H1 (cell line): Measurements from ENCODE around the gene HDAC3. TPM values are rescaled to one million over a fixed set of nuclear protein-coding genes. Genes with fewer than 3 reads are reported as not detected.

Experiments used
- CTCF ChIA-PET: fragments of 300-600 bp; sonication (Branson Sonifier 250); formaldehyde crosslinking; loops from one replicate; lab custom pipeline; 2021; ENCODE audit not compliant: partially characterized antibody; lab: Charles Lee
- POLR2A ChIA-PET: fragments of 300-600 bp; sonication (Branson Sonifier 250); formaldehyde crosslinking; loops from one replicate; lab custom pipeline; 2021; ENCODE audit warnings: inconsistent platforms; ENCODE audit not compliant: partially characterized antibody; lab: Charles Lee
- DNase-seq, 2 experiments: peaks; one replicate each; pipeline versions ENCODE4 v3.0.0 to v3.0.0-alpha.2; 2010 to 2022; ENCODE audit warnings: low spot score in 2 of 2, low read depth in 1 of 2, mixed read lengths in 1 of 2
- FAIRE-seq: peaks from 2 replicates; lab custom pipeline; 2011; peaks lifted over from hg19 to GRCh38; lab: Jason Lieb, UNC
- H2AFZ ChIP-seq: 2 replicates; pipeline ENCODE4 v1.8.1; 2012; ENCODE audit warnings: low read length, inconsistent platforms
- H2AK5ac ChIP-seq: 2 replicates; pipeline ENCODE4 v1.6.1; 2013; ENCODE audit warnings: low read depth, low read length
- H2BK120ac ChIP-seq: replicated peaks from 2 replicates; pipeline ENCODE3; 2013; ENCODE audit warnings: low read depth, low read length, inconsistent platforms
- H2BK12ac ChIP-seq: 2 replicates; pipeline ENCODE4 v1.6.1; 2013; ENCODE audit warnings: low read depth, low read length
- H2BK15ac ChIP-seq: 2 replicates; pipeline ENCODE4 v1.6.1; 2013; ENCODE audit warnings: low read length
- H2BK20ac ChIP-seq: 2 replicates; pipeline ENCODE4 v1.6.1; 2013; ENCODE audit warnings: low read length
- H2BK5ac ChIP-seq: 2 replicates; pipeline ENCODE4 v1.6.1; 2013; ENCODE audit warnings: low read depth, low read length
- H3K14ac ChIP-seq: 2 replicates; pipeline ENCODE4 v1.6.1; 2013; ENCODE audit warnings: inconsistent platforms; ENCODE audit not compliant: insufficient read length
- H3K18ac ChIP-seq: 2 replicates; pipeline ENCODE4 v1.6.1; 2013; ENCODE audit warnings: low read length; ENCODE audit errors: extremely low read depth
- H3K23ac ChIP-seq: 2 replicates; pipeline ENCODE4 v1.6.1; 2013; ENCODE audit warnings: inconsistent platforms; ENCODE audit not compliant: insufficient read length
- H3K23me2 ChIP-seq: 2 replicates; pipeline ENCODE4 v1.6.1; 2013; ENCODE audit warnings: low read depth, low read length
- H3K27ac ChIP-seq: 2 replicates; pipeline ENCODE4 v1.6.1; 2011; ENCODE audit warnings: low read depth, low read length, inconsistent platforms
- H3K27me3 ChIP-seq, 4 experiments: replicated peaks in 1 of 4; 1 replicate in 1 of 4; 2 replicates in 3 of 4; pipeline versions ENCODE4 v1.6.1 to v1.8.1; 2011 to 2013; ENCODE audit warnings: low read length in 3 of 4, mild to moderate bottlenecking in 3 of 4, inconsistent platforms in 2 of 4, mixed read lengths in 2 of 4, moderate library complexity in 1 of 4; ENCODE audit not compliant: control insufficient read depth in 3 of 4, insufficient read depth in 3 of 4; ENCODE audit errors: extremely low read depth in 1 of 4
- H3K36me3 ChIP-seq, 4 experiments: 2 replicates each; pipeline versions ENCODE4 v1.6.1 to v1.8.1; 2011 to 2013; ENCODE audit warnings: mild to moderate bottlenecking in 4 of 4, low read length in 3 of 4, moderate library complexity in 2 of 4, control low read depth in 1 of 4, inconsistent platforms in 1 of 4; ENCODE audit not compliant: insufficient read depth in 4 of 4, control insufficient read depth in 2 of 4
- H3K4ac ChIP-seq: replicated peaks from 2 replicates; pipeline ENCODE3; 2013; ENCODE audit warnings: low read length, low read depth, mixed read lengths, inconsistent platforms; ENCODE audit not compliant: insufficient read length
- H3K4me1 ChIP-seq, 4 experiments: replicated peaks in 1 of 4; 1 replicate in 1 of 4; 2 replicates in 3 of 4; pipeline versions ENCODE4 v1.6.1 to v1.8.1; 2011 to 2013; ENCODE audit warnings: low read length in 3 of 4, inconsistent platforms in 2 of 4, mixed read lengths in 1 of 4; ENCODE audit not compliant: insufficient read depth in 4 of 4, control insufficient read depth in 3 of 4
- H3K4me2 ChIP-seq, 2 experiments: 2 replicates each; pipeline versions ENCODE4 v1.6.1 to v1.8.1; 2011 to 2013; ENCODE audit warnings: low read depth in 2 of 2, low read length in 2 of 2, control low read depth in 1 of 2, inconsistent platforms in 1 of 2, mild to moderate bottlenecking in 1 of 2; ENCODE audit not compliant: insufficient read depth in 1 of 2
- H3K4me3 ChIP-seq, 4 experiments: fragments of 200-600, 300-600 bp in 1 of 4; sonication (generic), shearing (Covaris generic), sonication (Bioruptor Twin) in 1 of 4; 2 replicates each; pipeline versions ENCODE4 v1.5.1 to v1.8.1; 2011 to 2016; ENCODE audit warnings: low read length in 4 of 4, low read depth in 3 of 4, control low read depth in 2 of 4, inconsistent platforms in 2 of 4, mild to moderate bottlenecking in 2 of 4, mixed read lengths in 1 of 4, moderate library complexity in 1 of 4; ENCODE audit not compliant: insufficient read depth in 2 of 4; ENCODE audit errors: extremely low read depth in 1 of 4
- H3K56ac ChIP-seq: replicated peaks from 2 replicates; pipeline ENCODE3; 2013; ENCODE audit warnings: low read depth, mild to moderate bottlenecking, mixed read lengths, low read length, inconsistent platforms; ENCODE audit not compliant: insufficient read length
- H3K79me1 ChIP-seq: 2 replicates; pipeline ENCODE4 v1.6.1; 2013; ENCODE audit warnings: low read depth, low read length, control low read depth
- H3K79me2 ChIP-seq, 2 experiments: 2 replicates each; pipeline versions ENCODE4 v1.6.1 to v1.8.1; 2012 to 2013; ENCODE audit warnings: low read length in 2 of 2, mild to moderate bottlenecking in 2 of 2, inconsistent platforms in 1 of 2; ENCODE audit not compliant: insufficient read depth in 2 of 2, control insufficient read depth in 1 of 2
- H3K9ac ChIP-seq, 4 experiments: replicated peaks in 1 of 4; 1 replicate in 1 of 4; 2 replicates in 3 of 4; pipeline versions ENCODE4 v1.6.1 to v1.8.1; 2011 to 2013; ENCODE audit warnings: low read depth in 3 of 4, low read length in 3 of 4, control low read depth in 2 of 4, mild to moderate bottlenecking in 2 of 4, moderate library complexity in 2 of 4, inconsistent platforms in 1 of 4; ENCODE audit errors: extremely low read depth in 1 of 4
- H3K9me3 ChIP-seq, 2 experiments: 2 replicates each; pipeline versions ENCODE4 v1.6.1 to v1.8.1; 2012 to 2013; ENCODE audit warnings: mild to moderate bottlenecking in 2 of 2, moderate library complexity in 2 of 2, control low read depth in 1 of 2, inconsistent platforms in 1 of 2, low read depth in 1 of 2, low read length in 1 of 2, mixed read lengths in 1 of 2; ENCODE audit not compliant: insufficient read depth in 2 of 2
- H4K20me1 ChIP-seq, 2 experiments: replicated peaks in 1 of 2; 2 replicates each; pipeline versions ENCODE3 to v1.8.1; 2011 to 2013; ENCODE audit warnings: inconsistent platforms in 2 of 2, low read length in 2 of 2, mild to moderate bottlenecking in 1 of 2; ENCODE audit not compliant: insufficient read depth in 2 of 2, control insufficient read depth in 1 of 2
- H4K5ac ChIP-seq: 2 replicates; pipeline ENCODE4 v1.6.1; 2013; ENCODE audit warnings: low read length, low read depth, mixed read lengths, inconsistent platforms; ENCODE audit not compliant: insufficient read length
- H4K8ac ChIP-seq: 2 replicates; pipeline ENCODE4 v1.8.0; 2013; ENCODE audit warnings: mild to moderate bottlenecking, moderate library complexity, low read length, inconsistent platforms; ENCODE audit not compliant: insufficient read depth; ENCODE audit errors: extremely low read depth
- H4K91ac ChIP-seq: replicated peaks from 2 replicates; pipeline ENCODE3; 2013; ENCODE audit warnings: low read length, mixed read lengths, inconsistent platforms; ENCODE audit not compliant: insufficient read length
- ASH2L ChIP-seq: fragments of 200-600, 300-600 bp; sonication (generic); IDR thresholded peaks from one replicate; pipeline ENCODE4 v1.7.1; 2017; ENCODE audit warnings: low read length
- E2F6 ChIP-seq: IDR thresholded peaks from 2 replicates; pipeline ENCODE4 v1.6.1; 2012; ENCODE audit warnings: inconsistent platforms
- JUN ChIP-seq: IDR thresholded peaks from 2 replicates; pipeline ENCODE4 v1.6.1; 2011; ENCODE audit warnings: low read depth, mild to moderate bottlenecking, improper control_type of control experiment, low read length
- MAX ChIP-seq: IDR thresholded peaks from 2 replicates; pipeline ENCODE4 v1.6.1; 2012; ENCODE audit warnings: inconsistent platforms
- PHF8 ChIP-seq: fragments of 200-600 bp; sonication (generic); conservative IDR thresholded peaks from 2 replicates; pipeline ENCODE4 v1.7.1; 2012; ENCODE audit warnings: low read depth, mild to moderate bottlenecking, inconsistent platforms, low read length, moderate library complexity
- RXRA ChIP-seq: IDR thresholded peaks from 2 replicates; pipeline ENCODE4 v1.6.1; 2011; ENCODE audit warnings: low read depth, mild to moderate bottlenecking, low read length, moderate library complexity; ENCODE audit not compliant: insufficient read depth
- SUZ12 ChIP-seq: fragments of 200-600 bp; sonication (generic); IDR thresholded peaks from 2 replicates; pipeline ENCODE4 v1.6.1; 2012; ENCODE audit warnings: mild to moderate bottlenecking, inconsistent platforms, low read length, moderate library complexity, mixed read lengths
- TAF1 ChIP-seq: IDR thresholded peaks from 2 replicates; pipeline ENCODE4 v1.6.1; 2011; ENCODE audit warnings: mild to moderate bottlenecking, low read depth, low read length
- TBP ChIP-seq: IDR thresholded peaks from 2 replicates; pipeline ENCODE4 v1.6.1; 2011; ENCODE audit warnings: low read depth, low read length, improper control_type of control experiment
- WGBS, 2 experiments: shearing (Covaris generic) in 1 of 2; methylation state at CpG; one replicate each; pipeline versions ENCODE4 v1.1.6 to v1.1.7; 2013 to 2015; ENCODE audit warnings: low lambda C conversion rate in 2 of 2, mixed read lengths in 2 of 2, inconsistent platforms in 1 of 2, low coverage in 1 of 2, missing lambda C conversion rate in 1 of 2; ENCODE audit not compliant: insufficient replicate concordance in 2 of 2, insufficient coverage in 1 of 2, insufficient read length in 1 of 2; ENCODE audit errors: extremely low coverage in 1 of 2, missing lambda C conversion rate in 1 of 2; 5-methylcytosine and 5-hydroxymethylcytosine counted together
- polyA plus RNA-seq, 7 experiments: library from polyadenylated mRNA; depleted of rRNA in 3 of 7; stranded (reverse) in 5 of 7; unstranded in 2 of 7; fragments of >200 nt in 5 of 7; fragments of 200-250 nt in 2 of 7; gene quantifications; 1 replicate in 5 of 7; 2 replicates in 1 of 7; 4 replicates in 1 of 7; pipeline versions ENCODE4 v1.2.1 to v1.2.3, GENCODE V29; 2011 to 2013; ENCODE audit warnings: missing spikeins in 2 of 7, mixed read lengths in 2 of 7
- total RNA-seq: library from RNA; stranded (reverse); fragmentation: NEBNext Ultra II Directional; extraction: Animal tissue kit (Norgen Biotek cat#: 25700); gene quantifications from 2 replicates; pipeline ENCODE4 v1.2.1, GENCODE V29; 2021

The HDAC3 gene
- total and polyA plus RNA-seq, 2 of the 8 experiments (the other 6 are each of a cell fraction or from before 2014, with no cell fraction given) = 99.0 to 120 TPM

GRCh38 chr5:141681695-141682641 lies 45.3 kb upstream of the HDAC3 start, which contains the start of gene ARAP3:
ARAP3 (minus strand) TSS chr5:141682230; CDS start chr5:141680486, 1,744 bp downstream.
- DNase-seq = peak in 1 of 2 experiments; percentile 88
- Histone ChIP-seq H3K23ac (no peak within 1 kb of the TSS), H4K5ac (peak within 1 kb of the TSS; percentile 95), H3K4ac (peak within 1 kb of the TSS; percentile 28), H3K27me3 (no peaks in the 10 kb centered on the region), H3K4me2 (peak within 1 kb of the TSS; percentile 88 to 97), H4K8ac (peak within 1 kb of the TSS; percentile 84), H3K9me3 (no peaks in the 10 kb centered on the region), H2BK12ac (peak within 1 kb of the TSS; percentile 89; the same call in 1 of the 2 replicates), H3K23me2 (peaks cover 15% of the 10 kb centered on the region), H3K4me3 (peak within 1 kb of the TSS; percentile 60 to 73 (median 67)), H2BK5ac (peak within 1 kb of the TSS; percentile 98), H2BK120ac (peak within 1 kb of the TSS; percentile 6), H2AK5ac (peak within 1 kb of the TSS; percentile 88), H3K14ac (no peak within 1 kb of the TSS), H3K4me1 (peaks cover 10 to 29% (median 20%) of the 10 kb centered on the region in 4 experiments), H3K56ac (peak within 1 kb of the TSS; percentile 11), H3K79me1 (no peaks in the 10 kb centered on the region; the same call in 1 of the 2 replicates), H3K9ac (peak within 1 kb of the TSS in 3 of 4 experiments; percentile 49 to 56 (median 52); a peak in 6 of 7 replicates), H4K20me1 (no peaks in the 10 kb centered on the region), H4K91ac (peak within 1 kb of the TSS; percentile 92), H2AFZ (peak within 1 kb of the TSS; percentile 85; the same call in 1 of the 2 replicates), H3K18ac (peak within 1 kb of the TSS; percentile 98), H3K36me3 (peaks cover 0 to 10% (median 2%) of the 10 kb centered on the region in 4 experiments; a peak in 5 of 8 replicates), H2BK15ac (peak within 1 kb of the TSS; percentile 97), H3K79me2 (peaks cover 0 to 6% of the 10 kb centered on the region in 2 experiments; a peak in 1 of 4 replicates), H2BK20ac (peak within 1 kb of the TSS; percentile 90; the same call in 1 of the 2 replicates), H3K27ac (peak within 1 kb of the TSS; percentile 37; the same call in 1 of the 2 replicates)
- ChIA-PET POLR2A (interaction anchor here (0.6 to 3.8 kb wide), 17 partner anchors 9 to 330 kb away, joined by 3 to 18 read pairs (median 4); partner anchors contain the start of genes FCHSD1 and RNF14), CTCF (interaction anchor here (0.8 to 7.3 kb wide), 10 partner anchors 11 to 332 kb away, joined by 3 to 59 read pairs (median 6); partner anchors contain the start of genes DELE1 and PCDH1)
- 11% methylated on average over 20 of the region's 77 CpGs; no CpG with 5 or more reads in 1 of the 2 experiments for WGBS, 2 experiments
- no peak for FAIRE-seq
- TF ChIP-seq ASH2L = peak; percentile 47
- TF ChIP-seq JUN = no peak
- peak; percentile 50; the same call in 1 of the 2 replicates for TF ChIP-seq TAF1
- peak; percentile 58 for TF ChIP-seq E2F6
- peak; percentile 38; the same call in 1 of the 2 replicates for TF ChIP-seq TBP
- no peak for TF ChIP-seq RXRA
- peak; percentile 70 for TF ChIP-seq MAX
- TF ChIP-seq SUZ12 = peak; percentile 24; the same call in 1 of the 2 replicates
- peak; percentile 45 for TF ChIP-seq PHF8
